Measurements from ENCODE around the gene GBX2.
"Not testable (repeated sequence)": the region's sequence is repeated elsewhere in the genome, so short reads cannot be mapped to it uniquely, and the experiment has no call there.

DNA sequence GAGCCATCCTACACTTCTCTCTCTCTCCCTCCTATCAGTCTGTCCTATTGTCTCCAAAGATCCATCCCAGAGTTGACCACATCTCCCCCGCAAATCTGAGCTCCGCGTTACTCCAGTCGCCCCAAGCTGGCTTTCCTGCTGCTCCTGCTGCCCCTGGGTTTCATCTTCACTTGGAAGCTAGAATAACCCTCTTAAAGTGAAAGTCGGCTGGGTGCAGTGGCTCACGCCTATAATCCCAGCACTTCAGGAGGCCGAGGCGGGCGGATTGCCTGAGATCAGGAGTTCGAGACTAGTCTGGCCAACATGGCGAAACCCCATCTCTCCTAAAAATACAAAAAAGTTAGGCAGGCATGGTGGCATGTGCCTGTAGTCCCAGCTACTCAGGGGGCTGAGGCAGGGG lies 26.6 kb downstream of the GBX2 start:
- TF ChIP-seq, protein P1, sequence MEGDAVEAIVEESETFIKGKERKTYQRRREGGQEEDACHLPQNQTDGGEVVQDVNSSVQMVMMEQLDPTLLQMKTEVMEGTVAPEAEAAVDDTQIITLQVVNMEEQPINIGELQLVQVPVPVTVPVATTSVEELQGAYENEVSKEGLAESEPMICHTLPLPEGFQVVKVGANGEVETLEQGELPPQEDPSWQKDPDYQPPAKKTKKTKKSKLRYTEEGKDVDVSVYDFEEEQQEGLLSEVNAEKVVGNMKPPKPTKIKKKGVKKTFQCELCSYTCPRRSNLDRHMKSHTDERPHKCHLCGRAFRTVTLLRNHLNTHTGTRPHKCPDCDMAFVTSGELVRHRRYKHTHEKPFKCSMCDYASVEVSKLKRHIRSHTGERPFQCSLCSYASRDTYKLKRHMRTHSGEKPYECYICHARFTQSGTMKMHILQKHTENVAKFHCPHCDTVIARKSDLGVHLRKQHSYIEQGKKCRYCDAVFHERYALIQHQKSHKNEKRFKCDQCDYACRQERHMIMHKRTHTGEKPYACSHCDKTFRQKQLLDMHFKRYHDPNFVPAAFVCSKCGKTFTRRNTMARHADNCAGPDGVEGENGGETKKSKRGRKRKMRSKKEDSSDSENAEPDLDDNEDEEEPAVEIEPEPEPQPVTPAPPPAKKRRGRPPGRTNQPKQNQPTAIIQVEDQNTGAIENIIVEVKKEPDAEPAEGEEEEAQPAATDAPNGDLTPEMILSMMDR (IDR thresholded peaks at IDR 0.05), result not testable (repeated sequence)
- TF ChIP-seq POLR2A (IDR thresholded peaks at IDR 0.05), result not testable (repeated sequence)
